Stomach (tissue), 4 donors: ENCODE data around the gene S1PR5.

Source experiments
- CTCF ChIP-seq, 7 experiments: fragments of 450-650 bp in 4 of 7; fragments of 200-600 bp in 3 of 7; sonication (generic) in 3 of 7; IDR thresholded peaks; one replicate each; pipeline ENCODE4 v1.5.1; 2016 to 2019; ENCODE audit warnings: antibody characterized with exemption in 7 of 7, control low read depth in 2 of 7, mild to moderate bottlenecking in 1 of 7
- EP300 ChIP-seq: sonication (generic); formaldehyde crosslinking; IDR thresholded peaks from one replicate; pipeline ENCODE4 v1.6.1; 2017; ENCODE audit warnings: antibody characterized with exemption
- POLR2A ChIP-seq, 4 donors: fragments of 450-650 bp; IDR thresholded peaks; one replicate each; pipeline ENCODE4 v1.6.1; 2016; ENCODE audit warnings: antibody characterized with exemption in 4 of 4, control low read depth in 2 of 4, mild to moderate bottlenecking in 1 of 4, moderate library complexity in 1 of 4
- POLR2AphosphoS5 ChIP-seq, 3 donors: sonication (generic); formaldehyde crosslinking; IDR thresholded peaks; one replicate each; pipeline ENCODE4 v1.6.1; 2016; ENCODE audit warnings: antibody characterized with exemption in 3 of 3

- TF ChIP-seq CTCF (IDR thresholded peaks at IDR 0.05) (no peak), POLR2AphosphoS5 (IDR thresholded peaks at IDR 0.05) (no peak), POLR2A (IDR thresholded peaks at IDR 0.05) (no peak), EP300 (no peak)
Observed at GRCh38 chr19:10464456-10464855, 52.8 kb downstream of the S1PR5 start.
